Loucy (cell line): ENCODE measurements around the gene CCDC38.

Experiments
- CTCF ChIP-seq: fragments of 200-600 bp; sonication (generic); conservative IDR thresholded peaks from 2 replicates; pipeline ENCODE4 v1.5.1; 2014; ENCODE audit warnings: mild to moderate bottlenecking, antibody characterized with exemption, low read length
- EZH2phosphoT487 ChIP-seq: fragments of 200-600 bp; IDR thresholded peaks from 2 replicates; pipeline ENCODE4 v1.6.1; 2018; ENCODE audit warnings: antibody characterized with exemption, mild to moderate bottlenecking, moderate library complexity, borderline replicate concordance

GRCh38 chr12:95989504-95990123 lies 47.2 kb upstream of the CCDC38 start:
- TF ChIP-seq CTCF: no peak
- TF ChIP-seq EZH2phosphoT487: no peak
